ENCODE measurements around the gene KIF1A.
"Not testable (repeated sequence)": the region's sequence is repeated elsewhere in the genome, so short reads cannot be mapped to it uniquely, and the experiment has no call there.

Gene KIF1A

DNA sequence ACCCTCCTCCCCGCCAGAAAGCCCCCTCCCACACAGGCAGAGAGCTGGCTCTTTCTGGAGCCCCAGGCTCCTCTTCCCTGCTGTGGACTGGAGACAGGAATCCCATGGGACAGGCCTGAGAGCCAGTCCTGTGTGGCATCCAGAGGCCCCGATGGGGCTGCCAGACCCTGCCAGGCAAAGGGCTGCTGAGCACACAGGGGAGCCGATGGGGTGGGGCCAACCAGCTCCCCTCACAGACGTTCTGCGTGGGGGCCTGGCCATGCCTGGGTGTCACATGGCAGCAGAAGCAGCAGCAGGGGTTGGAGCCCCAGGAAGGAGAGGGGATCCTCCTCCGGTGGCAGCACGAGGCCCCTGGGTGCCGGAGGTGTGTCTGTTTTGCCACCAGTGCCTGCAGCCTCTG is 120.2 kb downstream of the KIF1A start:
- not testable (repeated sequence) for DNase-seq

- not testable (repeated sequence) for DNase-seq
Measured at GRCh38 chr2:240698852-240699561, 121.0 kb downstream of the KIF1A start.

DNA sequence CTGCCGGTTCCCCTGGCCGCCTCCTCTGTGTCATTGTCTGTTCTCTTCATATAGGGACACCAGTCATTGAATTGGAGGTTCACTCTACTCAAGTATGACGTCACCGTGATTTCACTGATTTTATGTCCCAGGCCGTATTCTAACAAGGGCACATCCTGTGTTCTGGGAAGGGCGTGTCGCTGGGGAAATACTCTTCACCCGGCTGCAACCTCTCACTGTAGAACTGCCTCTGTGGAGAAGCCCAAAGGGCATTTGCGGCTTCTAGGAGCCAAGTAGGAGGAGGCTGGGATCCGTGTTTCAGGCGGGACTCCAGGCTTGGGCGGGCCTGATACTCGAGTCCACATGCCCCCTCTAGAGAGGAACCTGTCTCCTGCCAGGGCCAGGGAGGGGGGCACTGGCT is 123.5 kb downstream of the KIF1A start:
- DNase-seq, result not testable (repeated sequence)

DNA sequence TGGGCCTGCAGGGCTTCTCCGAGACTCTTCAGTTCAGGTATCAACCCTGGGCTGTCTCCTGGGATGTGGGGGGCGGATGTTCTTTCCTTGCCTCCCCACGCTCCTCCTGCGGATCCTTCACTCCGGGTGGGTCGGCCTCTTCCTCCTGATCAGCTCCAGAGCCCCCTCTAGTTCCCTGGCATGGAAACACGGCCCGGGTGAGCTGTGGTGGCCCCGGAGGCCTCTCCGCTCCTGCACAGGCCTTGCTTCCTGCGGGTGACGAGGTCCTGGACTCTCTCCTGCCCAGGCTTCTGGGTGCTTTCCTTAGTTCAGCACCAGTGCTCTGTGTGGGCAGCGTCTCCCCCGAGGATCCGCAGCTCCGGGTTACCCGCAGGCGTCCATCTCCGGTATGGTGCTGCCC is 124.4 kb downstream of the KIF1A start:
- not testable (repeated sequence) for DNase-seq

GRCh38 chr2:240694304-240694703 is 125.7 kb downstream of the KIF1A start:
- DNase-seq, result not testable (repeated sequence)

DNA sequence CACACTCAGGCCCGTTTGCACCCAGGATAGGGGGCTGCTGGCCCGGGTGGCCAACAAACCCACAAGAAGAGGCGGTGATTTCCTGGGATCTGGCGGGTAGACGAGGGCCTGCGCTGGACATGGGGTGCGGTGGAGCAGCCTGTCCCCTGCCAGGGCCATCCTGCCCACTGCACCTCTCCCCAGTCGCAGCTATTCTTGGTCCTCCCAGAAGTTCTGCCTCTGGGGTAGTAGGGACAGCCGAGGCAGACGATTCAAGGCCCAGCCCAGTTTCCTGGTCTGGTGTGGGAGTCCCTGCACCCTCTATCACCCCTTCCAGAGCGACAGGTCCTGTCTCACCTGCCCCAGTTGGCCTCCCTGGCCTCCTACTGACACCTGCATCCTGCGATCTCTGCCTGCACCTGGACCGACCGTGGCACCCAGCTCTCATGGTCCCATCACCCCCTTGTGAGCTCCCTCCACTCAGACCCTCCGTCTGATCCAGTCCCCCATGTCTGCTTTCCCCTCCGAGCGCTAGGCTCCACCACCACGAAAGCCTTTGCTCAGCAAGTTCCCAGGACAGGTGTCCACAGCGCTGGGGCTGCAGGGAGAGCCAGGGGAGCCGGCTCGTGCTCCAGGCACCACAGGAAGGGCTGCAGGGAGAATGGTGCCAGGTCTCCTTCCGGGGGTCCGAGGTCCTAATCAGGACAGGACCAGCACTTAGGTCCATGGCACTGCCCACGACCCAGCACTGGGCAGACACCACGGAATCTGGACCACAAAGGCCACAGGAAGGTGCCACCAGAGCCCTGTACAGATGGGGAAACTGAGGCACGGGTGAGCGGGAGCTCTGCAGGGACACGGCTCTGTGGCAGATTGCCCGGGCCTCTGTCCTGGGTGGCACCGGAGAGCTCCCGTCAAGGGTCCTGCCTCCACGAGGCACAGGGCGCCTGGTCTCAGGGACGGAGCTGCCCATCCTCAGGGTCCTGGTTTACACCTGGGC is 127.1 kb downstream of the KIF1A start:
- not testable (repeated sequence) for DNase-seq

- DNase-seq, result not testable (repeated sequence)
Measured at GRCh38 chr2:240691631-240692420, 128.2 kb downstream of the KIF1A start, which contains the start of gene AQP12A. AQP12A (plus strand) TSS chr2:240691866; CDS start chr2:240691914, 48 bp downstream.

DNA sequence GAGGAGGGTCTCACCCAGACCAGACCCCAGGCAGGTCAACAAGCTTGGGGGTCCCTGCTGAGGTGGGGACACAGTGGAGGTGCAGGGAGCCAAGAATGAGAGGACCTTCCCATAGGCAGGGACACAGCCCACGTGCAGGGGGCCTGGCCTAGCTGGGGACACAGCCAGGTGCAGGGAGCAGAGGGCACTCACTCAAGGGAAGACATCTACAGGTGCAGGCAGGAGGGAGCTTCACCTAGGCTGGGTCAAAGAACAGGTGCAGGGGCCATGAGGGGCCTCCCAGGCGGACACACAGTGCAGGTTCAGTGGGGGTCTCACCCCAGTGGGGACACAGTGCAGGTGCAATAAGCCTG is 129.0 kb downstream of the KIF1A start:
- DNase-seq, result not testable (repeated sequence)

DNA sequence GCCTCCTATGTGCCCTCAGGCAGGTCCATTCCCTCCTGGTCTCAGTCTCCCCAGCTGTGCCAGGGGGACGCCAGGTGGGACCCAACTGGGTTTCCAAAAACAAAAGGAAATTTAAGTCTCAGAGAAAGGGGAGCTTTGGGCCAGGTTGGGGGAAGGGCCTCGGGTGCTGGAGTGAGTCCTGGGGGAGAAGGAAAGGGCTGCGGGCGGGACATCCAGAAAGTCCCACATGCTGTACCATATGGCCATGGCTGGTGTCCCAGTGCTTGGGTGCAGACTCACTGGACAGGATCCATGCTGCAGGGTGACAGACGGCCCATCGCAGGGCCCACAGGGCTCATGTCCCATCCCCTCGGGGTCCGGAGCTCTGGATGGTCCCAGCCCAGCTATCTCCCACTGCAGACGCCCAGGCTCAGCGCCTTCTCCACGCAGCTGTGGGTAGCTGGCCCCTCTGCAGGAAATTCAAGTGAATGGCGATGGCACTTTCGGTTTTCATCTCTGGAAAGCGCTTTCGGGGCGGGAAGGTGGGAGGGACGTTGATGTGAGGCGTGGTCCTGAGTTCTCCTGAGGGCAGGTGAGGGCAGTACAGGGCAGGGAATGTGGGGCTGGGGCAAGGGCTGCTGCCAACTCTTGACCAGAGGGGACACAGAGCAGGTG is 129.5 kb downstream of the KIF1A start:
- DNase-seq, result not testable (repeated sequence)

- no peak for DNase-seq
Measured at GRCh38 chr2:240689975-240690374, 130.0 kb downstream of the KIF1A start.

- no peak for DNase-seq
Measured at GRCh38 chr2:240688553-240688919, 131.5 kb downstream of the KIF1A start.

- no peak for DNase-seq
Measured at GRCh38 chr2:240687741-240688552, 132.1 kb downstream of the KIF1A start.

DNA sequence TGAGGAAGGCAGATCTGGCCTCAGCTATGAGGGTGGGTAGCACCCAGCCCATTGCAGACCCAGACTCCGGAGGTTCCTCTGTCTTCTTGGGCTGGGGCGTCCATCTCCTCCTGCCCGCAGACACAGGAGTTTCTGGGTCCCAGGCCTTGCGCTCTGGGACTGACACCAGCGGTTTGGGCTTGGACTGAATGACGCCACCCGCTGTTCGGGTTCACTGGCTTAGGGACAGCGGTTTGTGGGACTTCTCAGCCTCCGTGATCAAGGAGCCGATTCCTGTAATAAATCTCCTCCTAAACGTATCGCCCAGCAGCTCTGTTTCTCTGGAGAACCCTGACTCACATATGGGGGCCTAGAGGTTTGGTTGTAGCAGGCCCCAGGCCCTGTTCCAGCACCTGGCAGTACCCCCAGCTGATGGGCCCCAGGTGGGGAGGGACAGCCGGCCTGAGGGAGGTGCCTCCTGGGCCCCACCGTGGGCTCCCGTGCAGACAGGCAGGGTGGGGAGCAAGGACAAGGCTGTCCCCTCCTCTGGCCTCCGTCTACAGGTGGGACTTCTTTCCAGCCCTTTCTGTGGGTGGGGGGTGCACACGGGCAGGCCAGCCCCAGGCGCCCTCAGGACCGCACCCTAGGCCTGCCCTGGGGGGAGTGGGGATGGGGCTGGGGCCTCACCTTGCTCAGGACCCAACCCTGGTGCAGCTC is 132.8 kb downstream of the KIF1A start:
- DNase-seq, result no peak

GRCh38 chr2:240686460-240686859 is 133.6 kb downstream of the KIF1A start:
- peak in 1 of 3 donors; percentile 14 for DNase-seq

GRCh38 chr2:240685771-240686371 is 134.1 kb downstream of the KIF1A start:
- peak in 1 of 3 donors; percentile 17 for DNase-seq

- peak in 1 of 3 donors; percentile 10 for DNase-seq
Measured at GRCh38 chr2:240683980-240684728, 135.9 kb downstream of the KIF1A start.

GRCh38 chr2:240683329-240683979 is 136.6 kb downstream of the KIF1A start:
- DNase-seq, result not testable (repeated sequence)

- DNase-seq, result not testable (repeated sequence)
Measured at GRCh38 chr2:240682431-240683224, 137.4 kb downstream of the KIF1A start, which contains the start of gene AQP12B. AQP12B (minus strand) TSS chr2:240682885; CDS start chr2:240682837, 48 bp downstream.
